ENCODE results near the gene CDH5. TPM values are rescaled to one million over a fixed set of nuclear protein-coding genes. Genes with fewer than 3 reads are reported as not detected.

The CDH5 gene
- total RNA-seq, 2 experiments from 2014 or later = not detected

DNA sequence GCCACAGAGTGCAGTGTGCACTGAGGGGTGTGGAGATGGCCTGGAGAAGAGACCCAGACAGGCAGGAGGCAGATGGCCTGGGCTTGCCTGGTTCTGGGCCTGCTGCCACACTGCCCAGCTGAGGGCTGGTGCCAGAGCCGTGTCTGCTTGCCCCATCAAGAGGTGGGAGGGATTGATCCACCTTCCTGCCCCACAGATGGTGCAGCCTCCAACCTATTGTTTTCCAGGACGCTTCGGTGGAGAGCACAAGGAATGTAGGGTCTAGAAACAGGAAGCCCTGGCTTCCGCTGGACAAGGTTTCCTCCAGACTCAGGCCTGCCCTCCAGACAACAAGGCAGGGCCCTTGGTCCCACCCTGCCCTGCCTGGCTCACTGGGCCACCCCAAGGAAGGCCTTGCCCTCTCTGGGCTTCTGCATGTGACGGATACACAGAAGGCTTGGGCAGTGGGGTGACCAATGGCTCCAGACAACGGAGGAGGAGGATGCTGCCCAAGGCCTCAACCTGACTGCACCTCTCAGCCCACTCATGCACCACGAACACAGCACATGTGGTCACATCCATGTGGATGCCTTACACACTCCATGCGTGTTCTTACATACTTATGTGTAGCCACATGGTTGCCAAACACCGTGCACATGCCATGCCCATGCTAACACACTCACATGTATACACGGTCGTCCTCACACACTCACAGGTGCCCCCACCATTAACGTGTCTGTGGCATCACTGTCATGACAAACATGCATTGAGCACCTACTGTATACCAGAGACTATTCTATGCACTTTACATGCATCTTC lies 6.5 kb upstream of the CDH5 start:
- Mint-ChIP-seq H3K9me3 (no peaks in the 10 kb centered on the region), H3K4me3 (no peak overlapping the region), H3K27ac (no peak overlapping the region), H3K4me1 (peaks cover 5% of the 10 kb centered on the region), H3K36me3 (ENCODE audit: low read depth) (no peaks in the 10 kb centered on the region), H3K27me3 (peaks cover 49% of the 10 kb centered on the region)
- ChIA-PET POLR2A (no interaction called here), CTCF (no interaction called here)
- DNase-seq = no peak

DNA sequence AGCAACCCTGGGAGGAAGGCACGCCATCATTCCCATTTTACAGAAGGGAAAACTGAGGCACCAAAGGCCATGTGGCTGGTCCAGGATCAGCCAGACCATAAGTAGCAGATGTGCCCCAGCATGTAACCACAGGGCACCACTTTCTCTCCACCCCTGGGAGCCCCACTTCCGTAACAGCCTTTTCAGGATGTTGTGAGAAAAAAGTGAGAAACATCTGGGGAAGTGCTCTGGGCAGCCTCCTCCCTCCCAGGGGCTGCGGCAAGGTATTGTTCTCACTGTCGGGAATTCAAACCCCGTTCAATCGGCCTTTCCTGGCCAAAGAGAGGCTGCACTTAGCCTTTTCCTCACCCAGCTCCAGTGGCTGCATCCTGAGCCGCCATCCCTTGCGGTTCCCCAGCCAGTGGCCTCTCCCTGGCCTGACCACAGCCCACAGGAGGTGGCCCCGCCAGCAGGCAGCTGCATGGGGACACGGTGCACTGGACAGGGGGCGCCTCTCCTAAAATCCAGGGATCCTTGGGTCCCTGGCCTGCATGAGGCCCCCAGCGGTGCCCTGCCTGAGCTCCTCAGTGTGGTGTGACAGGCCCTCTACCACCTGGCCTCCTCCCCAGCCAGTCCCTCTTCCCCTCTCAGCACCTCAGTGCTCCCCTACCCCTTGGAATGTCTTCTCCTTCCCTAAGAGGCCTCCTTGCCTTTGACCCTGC lies 5.7 kb upstream of the CDH5 start:
- Mint-ChIP-seq H3K4me3 (no peak overlapping the region), H3K4me1 (peaks cover 5% of the 10 kb centered on the region), H3K27me3 (peaks cover 51% of the 10 kb centered on the region), H3K9me3 (no peaks in the 10 kb centered on the region), H3K36me3 (ENCODE audit: low read depth) (no peaks in the 10 kb centered on the region), H3K27ac (peak overlapping the region; percentile 59)
- ChIA-PET CTCF (no interaction called here), POLR2A (interaction anchor here (0.6 kb wide), 1 partner anchor 98 kb away, joined by 3 read pairs; no protein-coding TSS in a partner anchor)
- DNase-seq = no peak

DNA sequence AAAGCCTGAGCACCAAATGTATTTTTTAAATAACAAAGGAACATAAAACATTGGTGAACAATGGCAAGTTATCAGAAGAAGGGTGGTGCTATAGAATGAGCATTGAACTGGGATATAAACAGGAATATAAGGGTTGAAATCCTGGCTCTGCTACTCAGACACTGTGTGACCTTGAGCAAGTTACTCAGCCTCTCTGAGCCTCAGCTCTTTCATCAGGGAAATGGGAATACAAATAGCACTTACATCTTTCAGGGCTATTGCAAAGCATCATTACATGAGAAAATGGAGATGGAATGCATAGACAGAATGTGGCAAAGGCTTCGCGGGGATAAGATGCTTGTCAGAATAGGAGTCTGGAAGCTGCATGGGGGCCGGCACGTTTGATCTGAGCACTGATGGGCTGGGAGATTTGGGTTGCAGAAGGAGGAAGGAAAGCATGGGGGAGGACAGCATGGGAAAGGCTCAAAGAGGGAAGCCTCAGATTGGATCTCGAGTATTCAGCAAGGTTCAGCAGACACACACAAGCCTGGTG lies 4.8 kb upstream of the CDH5 start:
- Mint-ChIP-seq H3K36me3 (ENCODE audit: low read depth) (no peaks in the 10 kb centered on the region), H3K9me3 (no peaks in the 10 kb centered on the region), H3K4me1 (peaks cover 5% of the 10 kb centered on the region), H3K27ac (no peak overlapping the region), H3K27me3 (peaks cover 48% of the 10 kb centered on the region), H3K4me3 (no peak overlapping the region)
- CTCF ChIA-PET = no interaction called here
- POLR2A ChIA-PET = no interaction called here
- DNase-seq = no peak

DNA sequence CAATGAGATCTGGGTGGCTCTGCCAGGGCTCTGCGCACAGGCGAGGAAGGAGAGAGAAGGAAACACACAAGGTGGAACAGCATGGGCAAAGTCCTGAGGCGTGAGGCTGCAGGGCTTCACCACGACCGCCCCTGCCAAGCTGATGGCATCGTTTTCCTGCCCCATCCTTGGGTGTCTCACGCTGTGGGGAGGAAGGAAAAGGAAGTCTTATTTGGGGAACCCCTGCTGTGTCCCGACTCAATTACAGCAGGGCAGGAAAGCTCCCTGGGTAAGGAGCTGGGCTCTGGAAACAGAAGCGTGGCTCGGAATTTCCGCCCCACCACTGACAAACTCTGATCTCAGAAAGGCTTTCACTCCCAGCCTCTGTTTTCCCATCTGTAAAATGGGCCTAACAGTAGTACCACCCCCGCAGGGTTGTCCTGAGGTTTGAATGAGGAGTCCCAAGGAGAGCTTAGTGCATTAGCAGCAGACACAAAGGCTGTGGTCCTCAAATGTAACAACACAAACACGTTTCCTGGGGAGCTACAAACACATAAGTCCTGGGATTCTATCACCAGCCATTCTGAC lies 3.2 kb upstream of the CDH5 start:
- CTCF ChIA-PET = interaction anchor here (0.7 to 1.5 kb wide), 3 partner anchors 22 to 43 kb away, joined by 3 to 4 read pairs (median 3); no protein-coding TSS in a partner anchor
- H3K27me3 Mint-ChIP-seq = peaks cover 44% of the 10 kb centered on the region
- no peaks in the 10 kb centered on the region for H3K36me3 Mint-ChIP-seq (ENCODE audit: low read depth)
- no peaks in the 10 kb centered on the region for H3K9me3 Mint-ChIP-seq
- POLR2A ChIA-PET = no interaction called here
- peaks cover 5% of the 10 kb centered on the region for H3K4me1 Mint-ChIP-seq
- H3K27ac Mint-ChIP-seq = no peak overlapping the region
- DNase-seq = no peak
- H3K4me3 Mint-ChIP-seq = no peak overlapping the region

DNA sequence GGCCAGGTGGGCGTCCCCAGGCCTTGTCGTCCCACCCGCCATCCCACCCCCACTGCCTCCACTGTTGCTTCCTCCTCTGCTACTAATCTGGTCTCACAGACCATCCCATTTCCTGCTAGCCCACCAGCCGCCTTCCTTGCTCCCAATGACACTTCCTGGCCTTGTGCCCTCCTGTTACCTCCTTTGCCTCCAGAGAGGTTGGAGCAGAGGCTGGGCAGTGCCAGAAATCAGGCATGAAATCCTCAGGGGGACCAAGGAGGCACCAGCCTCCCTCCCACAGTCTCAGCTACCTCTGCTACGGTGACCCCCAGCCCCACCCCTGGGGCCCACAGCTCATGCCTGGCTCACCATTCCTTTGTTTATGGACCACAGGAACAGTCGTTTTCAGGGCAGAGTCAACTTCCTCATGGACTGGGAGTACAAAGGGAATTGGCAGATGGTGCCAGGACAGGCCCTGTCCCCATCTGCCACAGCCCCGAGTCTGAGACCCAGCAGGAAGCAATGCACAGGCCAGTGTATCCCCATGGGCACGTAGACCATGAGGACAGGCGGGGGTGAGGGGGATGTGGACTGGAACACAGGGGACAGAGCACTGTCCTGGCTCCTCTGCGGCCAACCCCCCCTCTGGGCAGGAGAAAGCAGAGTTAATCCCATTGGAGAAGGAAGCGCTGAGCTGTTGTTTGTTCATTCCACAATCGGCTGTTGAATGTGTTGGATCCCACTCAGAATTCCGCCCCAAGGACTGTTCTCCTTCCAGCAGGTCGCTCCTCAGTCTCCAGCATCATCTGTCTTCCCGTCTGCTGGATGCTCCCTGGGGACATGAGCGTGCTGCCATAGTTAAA lies 2.2 kb upstream of the CDH5 start:
- POLR2A ChIA-PET = no interaction called here
- Mint-ChIP-seq H3K9me3 (no peaks in the 10 kb centered on the region), H3K4me1 (peaks cover 15% of the 10 kb centered on the region), H3K27me3 (peaks cover 41% of the 10 kb centered on the region), H3K4me3 (no peak overlapping the region), H3K27ac (peak overlapping the region; percentile 43), H3K36me3 (ENCODE audit: low read depth) (no peaks in the 10 kb centered on the region)
- CTCF ChIA-PET = interaction anchor here (0.6 to 1.5 kb wide), 2 partner anchors 21 to 72 kb away, joined by 3 to 4 read pairs; no protein-coding TSS in a partner anchor
- DNase-seq = no peak

DNA sequence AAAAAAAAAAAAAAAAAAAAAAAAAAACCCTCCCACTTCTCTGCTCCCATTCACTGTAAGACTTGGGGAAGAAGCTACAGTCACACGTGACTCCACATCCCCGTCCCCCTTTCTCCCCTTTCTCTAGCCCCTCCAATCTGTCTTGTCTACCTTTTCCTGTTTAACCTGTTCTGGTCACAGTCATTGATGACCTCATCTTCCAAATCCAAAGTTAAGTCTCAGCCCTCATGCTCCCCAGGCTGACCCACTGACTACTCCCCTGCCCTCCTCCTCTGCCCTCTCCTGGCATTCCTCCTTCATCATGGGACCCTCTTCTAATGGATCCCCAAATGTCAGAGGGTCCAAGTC lies 1.6 kb upstream of the CDH5 start:
- CTCF ChIA-PET = no interaction called here
- H3K27ac Mint-ChIP-seq = no peak overlapping the region
- peaks cover 38% of the 10 kb centered on the region for H3K27me3 Mint-ChIP-seq
- POLR2A ChIA-PET = no interaction called here
- no peak for DNase-seq
- H3K4me1 Mint-ChIP-seq = peaks cover 15% of the 10 kb centered on the region
- H3K9me3 Mint-ChIP-seq = no peaks in the 10 kb centered on the region
- H3K36me3 Mint-ChIP-seq (ENCODE audit: low read depth) = no peaks in the 10 kb centered on the region
- no peak overlapping the region for H3K4me3 Mint-ChIP-seq

DNA sequence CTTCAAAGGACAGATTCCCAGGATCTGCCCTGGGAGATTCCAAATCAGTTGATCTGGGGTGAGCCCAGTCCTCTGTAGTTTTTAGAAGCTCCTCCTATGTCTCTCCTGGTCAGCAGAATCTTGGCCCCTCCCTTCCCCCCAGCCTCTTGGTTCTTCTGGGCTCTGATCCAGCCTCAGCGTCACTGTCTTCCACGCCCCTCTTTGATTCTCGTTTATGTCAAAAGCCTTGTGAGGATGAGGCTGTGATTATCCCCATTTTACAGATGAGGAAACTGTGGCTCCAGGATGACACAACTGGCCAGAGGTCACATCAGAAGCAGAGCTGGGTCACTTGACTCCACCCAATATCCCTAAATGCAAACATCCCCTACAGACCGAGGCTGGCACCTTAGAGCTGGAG lies 840 bp upstream of the CDH5 start:
- H3K4me3 Mint-ChIP-seq = no peak overlapping the region
- H3K4me1 Mint-ChIP-seq = peaks cover 14% of the 10 kb centered on the region
- ChIA-PET POLR2A (no interaction called here), CTCF (interaction anchor here (1.0 kb wide), 1 partner anchor 242 kb away, joined by 3 read pairs; no protein-coding TSS in a partner anchor)
- no peak overlapping the region for H3K27ac Mint-ChIP-seq
- no peaks in the 10 kb centered on the region for H3K36me3 Mint-ChIP-seq (ENCODE audit: low read depth)
- H3K27me3 Mint-ChIP-seq = peaks cover 34% of the 10 kb centered on the region
- H3K9me3 Mint-ChIP-seq = no peaks in the 10 kb centered on the region
- DNase-seq = no peak

DNA sequence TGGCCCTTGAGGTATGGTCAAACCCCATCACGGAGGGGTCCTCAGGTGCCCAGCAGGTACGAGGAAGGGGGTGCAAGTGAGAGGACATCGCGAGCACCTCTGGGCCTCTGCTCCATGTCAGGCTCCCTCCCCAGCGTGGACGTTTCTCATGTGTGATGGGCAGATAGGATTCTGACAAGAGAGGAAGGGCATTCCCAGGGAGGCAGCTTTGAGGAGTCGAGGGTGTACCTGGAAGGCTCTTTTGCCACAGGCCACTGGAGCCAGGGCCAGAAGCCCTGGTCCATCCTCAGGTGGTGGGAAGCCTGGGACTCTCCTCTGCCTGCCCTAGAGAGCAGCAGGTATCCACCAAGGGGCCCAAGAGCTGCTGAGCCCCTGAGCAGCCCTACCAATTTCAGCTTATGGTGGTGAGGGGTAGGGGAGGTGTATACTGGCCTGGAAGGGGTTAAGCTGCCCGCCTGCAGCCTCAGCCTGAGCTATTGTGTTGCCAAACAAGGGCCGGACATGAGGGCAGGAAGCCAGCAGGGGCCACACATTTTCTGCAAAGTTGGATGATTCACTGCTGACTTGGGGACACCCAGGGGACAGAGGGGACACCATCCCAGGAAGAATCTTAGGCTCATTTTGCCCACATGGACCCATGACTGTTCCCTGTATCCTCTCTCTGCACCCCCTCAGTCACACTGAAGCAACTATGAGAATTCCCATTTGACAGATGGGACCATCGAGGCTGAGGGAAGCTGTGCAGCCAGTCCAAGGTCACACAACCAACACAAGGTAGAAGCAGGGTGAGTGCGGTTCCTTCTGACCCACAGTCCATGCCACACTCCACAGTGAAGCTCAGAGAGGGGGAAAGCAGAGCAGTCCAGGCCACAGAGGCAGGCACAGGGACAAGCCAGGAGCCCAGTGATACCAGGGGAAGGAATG lies 1.7 kb downstream of the CDH5 start:
- no peaks in the 10 kb centered on the region for H3K9me3 Mint-ChIP-seq
- no peaks in the 10 kb centered on the region for H3K36me3 Mint-ChIP-seq (ENCODE audit: low read depth)
- CTCF ChIA-PET = interaction anchor here (1.3 to 1.9 kb wide), 2 partner anchors 29 to 283 kb away, joined by 3 to 4 read pairs; no protein-coding TSS in a partner anchor
- no peak overlapping the region for H3K4me3 Mint-ChIP-seq
- H3K27me3 Mint-ChIP-seq = peaks cover 13% of the 10 kb centered on the region
- POLR2A ChIA-PET = no interaction called here
- no peak for DNase-seq
- peaks cover 10% of the 10 kb centered on the region for H3K4me1 Mint-ChIP-seq
- no peak overlapping the region for H3K27ac Mint-ChIP-seq

DNA sequence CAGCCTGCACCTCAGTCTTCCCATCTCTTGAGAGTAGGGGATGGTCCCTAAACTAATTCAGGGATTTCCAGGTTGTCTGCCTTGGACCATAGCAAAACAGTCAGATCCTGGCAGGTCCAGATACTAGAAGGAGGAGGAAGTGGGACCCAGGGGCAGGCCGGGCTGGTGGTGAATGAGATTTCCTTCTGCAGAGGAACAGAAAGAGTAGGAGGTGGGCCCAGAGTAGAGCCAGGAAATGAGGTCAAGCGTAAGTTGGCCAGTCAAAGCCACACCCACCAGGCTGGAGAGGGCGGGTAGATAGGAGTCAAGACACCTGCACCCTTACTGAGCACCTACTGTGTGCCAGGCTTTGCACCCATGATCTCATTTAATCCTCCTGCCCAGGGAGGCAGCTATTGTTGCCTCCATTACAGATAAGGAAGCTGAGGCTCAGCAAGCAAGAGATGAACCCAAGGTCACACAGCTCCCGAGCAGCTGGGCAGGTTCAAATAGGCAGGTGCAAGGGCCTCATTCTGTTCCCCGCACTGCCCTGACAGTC lies 2.6 kb downstream of the CDH5 start:
- H3K27ac Mint-ChIP-seq = no peak overlapping the region
- CTCF ChIA-PET = interaction anchor here (1.6 kb wide), 1 partner anchor 15 kb away, joined by 5 read pairs; no protein-coding TSS in a partner anchor

DNA sequence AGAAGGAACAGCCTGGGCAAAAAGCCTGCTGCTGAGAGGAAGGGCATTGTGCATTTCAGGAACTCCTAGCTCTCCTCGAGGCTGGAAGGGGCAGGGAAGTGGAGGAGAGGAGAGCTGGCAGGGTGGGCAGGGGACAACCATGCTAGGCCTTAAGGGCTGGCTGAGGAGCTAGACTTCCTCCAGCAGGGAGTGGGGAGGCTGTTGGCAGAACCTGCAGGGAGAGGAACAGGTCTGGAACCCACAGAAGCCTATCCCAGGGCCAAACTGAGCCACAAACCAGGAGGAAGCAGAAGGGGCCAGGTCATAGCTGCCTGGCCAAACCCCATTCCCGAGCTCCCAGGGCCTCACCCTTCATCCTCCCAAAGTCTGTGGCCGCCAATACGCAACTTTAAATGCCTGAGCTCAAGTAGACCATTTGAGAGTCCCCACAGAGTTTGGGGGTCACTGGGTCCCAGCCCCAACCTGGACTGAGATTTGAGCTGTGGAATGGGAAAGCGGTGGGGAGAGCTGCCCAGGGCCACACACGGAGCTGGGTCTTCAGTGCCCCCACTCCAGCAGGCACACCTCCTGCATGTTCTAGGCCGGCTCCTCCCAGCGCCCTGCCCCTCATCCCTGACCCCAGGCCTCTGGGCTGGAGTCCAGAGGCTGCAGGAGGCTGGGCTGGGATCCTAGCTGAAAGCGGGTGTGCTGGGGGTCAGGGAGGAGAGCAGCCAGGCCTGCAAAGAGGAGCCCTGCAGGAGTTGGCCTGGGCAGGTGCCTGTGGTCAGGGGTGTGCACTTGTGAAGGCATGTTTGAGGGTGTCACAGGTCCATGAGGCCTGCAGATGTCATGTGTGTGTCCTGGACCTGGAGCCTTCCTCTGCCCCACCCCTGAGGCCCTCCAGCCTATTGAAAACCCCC lies 4.5 kb downstream of the CDH5 start:
- Mint-ChIP-seq H3K27ac (no peak overlapping the region), H3K4me3 (no peak overlapping the region), H3K27me3 (no peaks in the 10 kb centered on the region), H3K36me3 (ENCODE audit: low read depth) (no peaks in the 10 kb centered on the region), H3K9me3 (no peaks in the 10 kb centered on the region), H3K4me1 (peaks cover 10% of the 10 kb centered on the region)
- CTCF ChIA-PET = interaction anchor here (0.5 to 1.6 kb wide), 4 partner anchors 13 to 117 kb away, joined by 3 to 6 read pairs (median 4); no protein-coding TSS in a partner anchor
- POLR2A ChIA-PET = no interaction called here
- DNase-seq = no peak

More for the DNA sequence above, 2.6 kb downstream of the CDH5 start:
- POLR2A ChIA-PET = no interaction called here
- Mint-ChIP-seq H3K9me3 (no peaks in the 10 kb centered on the region), H3K36me3 (ENCODE audit: low read depth) (no peaks in the 10 kb centered on the region), H3K27me3 (peaks cover 10% of the 10 kb centered on the region), H3K4me3 (no peak overlapping the region), H3K4me1 (peaks cover 10% of the 10 kb centered on the region)
- no peak for DNase-seq

Data from activated CD4-positive, alpha-beta T cell treated with anti-CD3 and anti-CD28 coated beads, Interleukin-2, amount 10 ng/mL, durations not matched to agents 7 days and 5 days (primary cell).